ENCODE data around the gene ASTN2.

- TF ChIP-seq CTCF (IDR thresholded peaks at IDR 0.05; ENCODE audit: low read depth, low read length, missing input control) (no peak), TAF1 (conservative IDR thresholded peaks at IDR 0.05) (no peak)
These were observed 264.9 kb downstream of the ASTN2 start for GRCh38 chr9:117149996-117150395.

All from liver (tissue), 3 donors.